CD4-positive, alpha-beta T cell treated with Interleukin-4 for 1 hour (primary cell): Measurements from ENCODE around the gene FAAP100.

ENCODE experiments used
- DNase-seq, 2 donors: peaks; one replicate each; pipeline ENCODE4 v3.0.0-alpha.2; 2020 to 2022

The FAAP100 gene

GRCh38 chr17:81575836-81576235 lies 23.7 kb upstream of the FAAP100 start:
- DNase-seq = no peak

DNA sequence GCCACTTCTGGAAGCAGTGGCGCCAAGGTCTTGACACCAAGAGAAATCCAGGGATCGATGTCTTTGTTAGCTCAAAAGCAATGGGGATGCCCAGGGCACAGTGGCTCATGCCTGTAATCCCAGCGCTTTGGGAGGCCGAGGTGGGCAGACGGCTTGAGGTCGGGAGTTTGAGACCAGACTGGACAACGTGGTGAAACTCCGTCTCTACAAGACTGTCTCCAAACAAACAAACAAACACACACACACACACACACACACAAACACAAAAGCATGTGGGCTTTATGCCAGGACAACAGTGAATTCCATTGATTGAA lies 22.4 kb upstream of the FAAP100 start:
- DNase-seq = no peak

DNA sequence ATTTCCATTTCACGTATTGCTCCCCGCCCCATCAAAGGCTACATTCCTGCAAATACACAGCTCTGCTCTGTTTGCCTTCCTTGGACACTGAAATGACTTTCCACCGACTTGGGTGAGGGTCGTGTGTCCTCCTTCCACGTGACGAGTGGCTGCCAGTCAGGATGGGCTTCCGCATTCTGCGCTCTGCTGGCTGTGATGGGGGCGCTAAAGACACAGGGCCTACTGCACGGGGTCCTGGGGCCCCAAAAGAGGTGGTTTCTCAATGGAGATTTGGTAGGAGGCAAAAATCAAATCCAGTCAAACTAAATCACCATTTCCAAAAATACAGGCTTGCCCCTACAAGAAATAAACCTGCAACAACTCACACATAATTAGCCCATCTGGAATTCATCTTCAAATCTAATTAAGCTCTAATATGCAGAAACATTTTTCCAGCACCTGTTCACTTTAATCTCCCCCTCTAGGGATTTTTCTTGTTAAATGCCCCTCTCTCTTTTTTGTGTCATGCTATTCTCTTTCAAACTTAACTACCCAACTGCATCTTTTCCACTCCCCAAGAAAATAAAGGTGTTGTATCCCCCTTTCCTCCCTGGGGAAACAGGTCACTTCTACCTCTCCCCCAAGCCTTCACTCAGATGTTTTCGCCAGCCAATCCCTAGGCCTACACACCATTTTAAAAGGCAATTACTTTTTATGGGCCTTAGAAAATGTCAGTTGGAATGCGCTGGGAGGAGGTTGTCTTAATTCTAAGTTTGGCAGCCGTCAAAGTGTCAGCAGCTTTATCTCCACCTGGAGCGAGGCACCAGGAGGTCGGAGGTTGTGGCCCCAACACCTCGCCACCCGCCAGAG lies 21.9 kb upstream of the FAAP100 start:
- no peak for DNase-seq

- DNase-seq = no peak
Measured at GRCh38 chr17:81572563-81573168, 20.5 kb upstream of the FAAP100 start.

- no peak for DNase-seq
Measured at GRCh38 chr17:81570964-81571363, 18.8 kb upstream of the FAAP100 start.

DNA sequence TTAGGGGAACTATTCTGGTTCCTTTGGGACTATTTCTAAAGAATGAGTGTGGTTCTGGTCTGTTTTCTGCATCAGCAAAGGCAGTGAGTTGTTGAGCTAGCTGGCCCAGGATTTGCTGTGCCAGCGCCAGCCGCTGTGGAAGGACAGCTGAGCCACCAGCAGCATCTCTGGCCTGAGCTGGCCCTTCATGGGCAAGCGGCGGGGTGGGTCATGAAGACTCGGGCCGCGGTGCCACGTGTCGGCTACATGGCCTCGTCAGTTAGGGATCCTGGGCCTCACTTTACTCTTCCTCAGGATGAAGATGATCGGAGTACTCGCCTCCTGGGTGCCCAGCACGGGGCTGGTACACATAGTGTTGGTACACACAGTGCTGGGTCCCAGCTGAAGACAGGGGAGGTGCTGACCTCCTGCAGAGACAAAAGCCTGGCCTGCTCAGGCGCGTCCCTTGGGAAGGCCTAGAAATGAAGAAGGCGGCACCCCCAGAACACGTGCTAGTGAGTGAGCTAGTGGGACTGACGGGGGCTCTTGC lies 17.9 kb upstream of the FAAP100 start:
- DNase-seq = no peak

GRCh38 chr17:81568416-81568815 lies 16.3 kb upstream of the FAAP100 start:
- no peak for DNase-seq

- no peak for DNase-seq
Measured at GRCh38 chr17:81567191-81567590, 15.0 kb upstream of the FAAP100 start.

DNA sequence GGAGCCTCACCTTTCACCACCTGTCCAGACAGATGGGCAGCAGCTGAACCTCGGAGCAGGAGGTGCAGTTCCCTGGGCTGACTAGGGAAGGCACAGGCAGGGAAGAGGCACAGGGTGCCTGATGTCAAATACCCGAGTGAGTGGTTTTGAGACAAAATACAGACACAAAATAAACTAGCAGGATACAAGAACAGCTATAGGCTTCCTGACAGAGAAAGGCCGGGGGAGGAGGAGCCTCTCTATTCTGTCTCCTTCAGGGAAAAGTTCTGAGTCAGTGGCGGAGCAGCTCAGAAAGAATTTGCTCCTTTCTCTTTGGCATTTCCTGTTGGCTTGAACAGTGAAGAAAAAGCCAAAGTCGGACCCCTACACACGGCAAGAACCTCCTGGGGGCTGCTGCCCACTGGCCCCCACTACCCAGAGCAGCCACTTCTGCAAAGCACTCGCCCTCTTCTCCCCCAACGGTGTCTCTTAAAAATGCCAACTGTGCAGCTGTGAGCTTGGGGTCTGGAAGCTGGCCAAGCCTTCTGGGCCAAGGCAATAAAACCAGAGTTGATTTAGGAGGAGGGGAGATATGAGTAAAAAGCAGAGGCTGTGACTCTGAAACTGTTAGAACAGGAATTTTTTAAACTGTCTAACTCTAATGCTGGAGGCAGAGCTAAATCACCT lies 14.4 kb upstream of the FAAP100 start:
- no peak for DNase-seq

GRCh38 chr17:81565231-81565630 lies 13.1 kb upstream of the FAAP100 start:
- no peak for DNase-seq

DNA sequence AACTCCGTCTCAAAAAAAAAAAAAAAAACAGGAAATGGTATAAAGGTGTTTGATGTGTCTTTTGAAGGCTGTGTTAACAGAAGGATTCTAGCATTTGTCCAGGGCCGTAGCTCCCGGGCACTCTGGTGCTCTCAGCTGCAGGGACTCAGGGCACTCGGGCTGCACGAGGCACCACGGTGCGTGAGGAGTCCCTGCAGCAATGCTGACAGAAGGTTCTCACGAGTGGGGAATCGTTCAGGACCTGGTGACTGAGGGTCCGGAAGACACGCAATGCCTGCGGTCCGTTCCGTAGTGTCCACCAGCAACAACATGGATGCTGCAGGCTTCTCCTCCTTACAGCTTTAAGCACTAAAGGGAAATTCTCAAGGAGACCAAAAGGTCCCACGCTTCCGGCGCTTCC lies 12.6 kb upstream of the FAAP100 start:
- DNase-seq = no peak

GRCh38 chr17:81563861-81564586 lies 11.9 kb upstream of the FAAP100 start:
- DNase-seq = peak in 1 of 2 donors; percentile 28

DNA sequence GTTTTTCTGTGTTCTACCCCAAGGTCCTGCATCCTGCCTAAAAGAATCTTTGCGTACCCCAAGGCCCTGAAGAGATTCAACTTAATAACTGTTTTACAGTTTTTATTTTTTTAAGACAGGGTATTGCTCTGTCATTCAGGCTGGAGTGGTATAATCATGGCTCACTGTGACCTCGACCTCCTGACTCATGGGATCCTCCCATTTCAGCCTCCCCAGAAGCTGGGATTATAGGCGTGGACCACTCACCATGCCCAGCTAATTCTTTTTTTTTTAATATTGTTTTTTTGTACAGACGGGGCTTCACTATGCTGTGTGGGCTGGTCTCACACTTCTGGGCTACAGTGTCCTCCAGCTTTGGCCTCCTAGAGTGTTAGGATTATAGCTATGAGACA lies 9.3 kb upstream of the FAAP100 start:
- DNase-seq = no peak

DNA sequence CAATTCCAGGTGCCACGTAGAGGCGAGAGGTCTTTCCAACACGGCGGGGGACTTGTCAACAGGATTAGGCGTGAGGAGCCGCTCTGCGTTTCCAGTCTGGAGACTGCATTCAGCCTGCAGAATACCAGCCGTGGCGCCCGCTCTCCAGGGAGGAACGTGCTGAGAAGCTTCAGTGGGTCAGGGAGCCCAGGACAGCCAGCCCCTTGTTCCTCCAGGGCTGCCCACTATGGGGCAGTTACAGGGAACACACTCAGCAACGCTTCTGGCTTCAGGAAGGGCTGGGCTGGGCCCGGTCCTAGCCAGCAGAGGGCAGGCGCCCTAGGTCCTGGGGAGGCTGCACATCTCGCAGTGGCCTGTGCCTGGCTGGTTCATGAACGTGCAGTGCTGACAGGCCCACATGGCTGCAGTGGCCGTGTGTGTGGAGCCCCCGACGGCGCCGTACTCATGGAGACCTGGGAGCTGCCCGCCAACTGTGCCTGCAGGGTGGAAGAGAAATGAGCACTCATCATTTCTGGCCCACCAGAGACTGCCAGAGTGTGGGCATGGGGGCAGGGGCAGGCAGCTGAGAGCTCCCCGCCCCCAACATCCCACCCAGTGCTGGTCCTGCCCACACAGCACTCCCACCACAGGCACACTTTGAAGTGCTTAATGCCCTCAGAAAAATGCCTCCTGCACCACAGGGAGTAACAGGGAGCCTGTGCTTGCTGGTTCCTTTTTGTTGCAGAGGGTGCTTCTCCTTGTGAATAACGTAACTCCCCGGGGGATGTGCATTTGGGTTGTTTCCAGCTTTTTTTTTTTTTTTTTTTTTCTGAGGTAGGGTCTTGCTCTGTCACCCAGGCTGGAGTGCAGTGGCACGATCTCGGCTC lies 7.0 kb upstream of the FAAP100 start:
- DNase-seq = no peak

GRCh38 chr17:81558115-81558468 lies 5.9 kb upstream of the FAAP100 start:
- DNase-seq = no peak

- DNase-seq = no peak
Measured at GRCh38 chr17:81557276-81558114, 5.3 kb upstream of the FAAP100 start.

DNA sequence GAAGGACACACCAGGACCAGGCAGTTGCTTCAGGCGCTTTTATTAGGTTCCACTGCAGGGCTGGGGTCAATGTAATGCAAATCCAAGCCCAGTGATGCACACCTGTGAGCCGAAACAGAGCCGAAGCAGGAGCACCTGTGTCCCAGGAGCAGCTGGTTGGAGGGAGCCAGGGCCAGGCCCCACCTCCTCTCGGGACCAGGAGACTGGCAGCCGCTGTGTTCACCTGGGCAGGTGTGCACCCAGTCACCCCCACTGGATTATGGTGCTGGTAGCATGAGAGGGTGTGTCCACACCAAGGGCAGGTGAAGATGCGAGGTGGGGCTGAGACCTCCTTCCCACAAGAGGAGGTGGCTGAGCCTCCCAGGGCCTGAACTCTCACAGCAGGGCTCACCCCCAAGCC lies 4.7 kb upstream of the FAAP100 start:
- DNase-seq = no peak

DNA sequence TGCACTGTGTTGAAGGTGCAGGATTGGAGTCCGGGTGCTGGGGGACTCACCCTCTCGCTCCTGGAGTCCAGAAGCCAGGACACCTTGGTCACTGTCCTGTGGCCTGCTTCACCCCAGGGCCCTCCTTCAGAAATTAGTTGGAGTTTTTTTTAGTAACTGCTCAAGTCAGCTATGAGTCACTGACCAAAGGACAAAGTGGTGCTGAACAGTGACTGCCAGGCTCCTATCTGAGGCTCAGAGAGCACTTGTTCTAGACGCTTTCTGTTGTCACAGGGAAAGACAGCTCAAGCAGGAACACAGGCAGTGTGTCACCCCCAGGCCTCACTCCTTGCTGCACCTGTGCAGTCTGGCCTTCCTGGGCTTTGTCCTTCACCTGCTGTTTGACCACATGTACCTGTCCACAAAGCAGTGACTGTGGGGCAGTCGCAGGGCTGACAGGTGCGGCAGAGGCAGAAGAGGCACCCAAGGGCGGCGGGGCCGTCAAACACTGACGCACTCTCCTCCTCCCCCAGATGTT lies 4.1 kb upstream of the FAAP100 start:
- DNase-seq = no peak

DNA sequence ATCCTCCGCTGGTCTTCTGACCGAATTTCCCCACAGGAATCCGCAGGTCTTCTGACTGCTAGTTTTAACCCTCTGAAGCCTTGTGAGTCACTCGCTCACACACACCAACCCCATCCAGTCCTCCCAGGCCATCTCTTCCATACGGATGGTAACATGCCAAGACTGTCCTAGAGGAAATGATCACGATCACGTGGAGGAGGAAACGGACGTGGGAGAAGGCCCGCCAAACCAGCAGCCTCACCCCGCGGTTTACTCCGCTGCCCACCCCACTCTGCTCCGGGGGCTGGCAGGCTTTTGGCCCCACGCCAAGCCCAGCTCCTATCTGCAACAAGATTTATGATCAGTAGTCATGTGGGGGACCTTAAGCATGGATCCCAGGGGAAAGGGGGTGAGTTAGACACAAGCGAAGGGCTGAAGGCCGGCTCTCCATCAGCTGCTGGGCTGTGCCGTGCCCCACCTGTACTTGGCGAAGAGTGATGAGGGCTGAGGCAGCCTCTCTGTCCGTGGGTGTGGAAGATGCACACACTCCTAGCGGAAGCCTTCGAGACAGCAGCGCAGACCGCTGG lies 1.5 kb upstream of the FAAP100 start:
- DNase-seq = no peak

DNA sequence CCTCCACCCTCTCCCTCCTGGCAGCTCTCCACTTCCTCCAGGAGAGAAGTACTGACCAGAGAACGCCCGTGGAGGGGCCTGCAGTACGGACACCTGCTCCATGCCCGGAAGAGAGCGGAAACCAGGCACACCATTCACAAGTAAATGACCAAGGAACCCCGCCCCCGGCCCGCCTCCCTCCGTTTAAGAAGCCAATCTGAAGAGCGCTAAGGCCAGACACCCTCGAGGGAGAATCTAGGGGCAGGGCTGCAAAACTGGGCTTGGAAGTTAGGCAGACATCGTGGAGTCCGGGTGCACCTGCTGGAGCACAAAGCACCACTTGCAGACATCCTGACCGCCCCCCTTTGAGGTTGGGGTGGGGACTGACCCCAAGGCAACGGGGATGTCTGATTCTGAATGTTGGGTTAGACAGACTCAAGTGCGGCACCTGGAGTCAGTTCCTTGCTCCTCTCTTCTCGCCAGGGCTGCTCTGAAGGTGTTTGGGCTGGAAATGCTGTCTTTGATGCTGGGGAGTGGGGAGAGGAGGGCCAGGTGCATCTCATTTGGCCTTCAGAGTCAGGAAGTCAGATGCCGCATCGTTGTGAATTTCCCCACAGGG lies 964 bp upstream of the FAAP100 start:
- DNase-seq = peak; percentile 74 to 81
